ENCODE data around the gene KCNQ1. TPM values are rescaled to one million over a fixed set of nuclear protein-coding genes. Genes with fewer than 3 reads are reported as not detected.

Gene KCNQ1
- total RNA-seq, 1 donor from 2014 or later, result 52.9 TPM

GRCh38 chr11:2791139-2791520 lies 346.3 kb downstream of the KCNQ1 start:
- H3K27ac ChIP-seq, result no peak overlapping the region
- H3K27me3 ChIP-seq, result no peaks in the 10 kb centered on the region
- no peaks in the 10 kb centered on the region for H3K9me3 ChIP-seq
- H3K4me1 ChIP-seq, result peaks cover 12% of the 10 kb centered on the region
- intact Hi-C loops (cut with DNase I), result no loop called here
- ATAC-seq (peak; percentile 74), DNase-seq (peak; percentile 77)
- peak overlapping the region; percentile 58 for H3K4me3 ChIP-seq
- no peaks in the 10 kb centered on the region for H3K36me3 ChIP-seq
- TF ChIP-seq CTCF (IDR thresholded peaks at IDR 0.05), result no peak

DNA sequence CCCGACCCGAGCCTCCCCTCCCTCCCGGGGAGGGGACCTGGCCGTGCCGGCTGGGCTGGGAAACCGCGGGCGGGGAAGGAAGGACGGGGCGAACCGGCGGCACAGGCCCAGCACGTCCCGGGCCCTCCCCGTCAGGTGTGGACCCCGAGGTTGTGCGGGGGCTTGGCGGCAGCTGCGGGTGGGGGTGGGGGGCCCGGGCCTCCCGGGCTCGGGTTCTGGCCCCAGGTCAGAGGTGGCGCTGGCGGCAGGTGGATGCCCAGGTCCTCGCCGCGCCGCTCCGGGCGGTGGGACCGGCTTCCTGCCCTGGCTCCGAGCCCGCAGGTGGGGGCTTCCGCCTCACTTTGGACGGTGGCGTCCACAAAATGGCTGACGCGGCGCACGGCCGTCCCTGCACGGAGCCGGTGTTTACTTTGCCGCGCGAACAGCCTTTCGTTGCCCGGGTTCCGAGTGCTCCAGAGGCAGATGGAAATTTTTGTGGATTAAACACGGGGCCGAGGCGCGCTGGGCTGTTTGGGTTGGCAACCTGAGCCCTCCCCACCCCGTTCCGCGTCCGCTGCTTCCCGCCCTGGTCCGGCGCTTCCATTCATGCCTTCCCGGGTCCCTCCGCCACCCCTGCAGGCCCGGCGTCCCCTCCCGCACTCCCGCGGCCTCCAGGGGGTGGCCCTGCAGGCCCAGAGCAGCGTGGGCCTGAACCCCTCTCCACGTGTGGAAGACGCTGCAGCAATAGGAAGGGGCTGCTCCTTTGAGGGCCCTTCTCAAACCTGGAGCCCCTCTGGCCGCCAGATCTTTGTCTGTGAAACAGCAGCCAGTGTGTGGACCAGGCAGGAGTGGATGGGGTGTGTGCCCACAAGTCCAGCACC lies 346.9 kb downstream of the KCNQ1 start:
- Histone ChIP-seq H3K27ac (peak overlapping the region; percentile 30), H3K27me3 (no peaks in the 10 kb centered on the region), H3K4me3 (peak overlapping the region; percentile 58), H3K9me3 (no peaks in the 10 kb centered on the region), H3K4me1 (peaks cover 12% of the 10 kb centered on the region), H3K36me3 (no peaks in the 10 kb centered on the region)
- ATAC-seq, result peak; percentile 39
- peak; percentile 69 for DNase-seq
- TF ChIP-seq CTCF (IDR thresholded peaks at IDR 0.05), result no peak
- intact Hi-C loops (cut with DNase I), result no loop called here

DNA sequence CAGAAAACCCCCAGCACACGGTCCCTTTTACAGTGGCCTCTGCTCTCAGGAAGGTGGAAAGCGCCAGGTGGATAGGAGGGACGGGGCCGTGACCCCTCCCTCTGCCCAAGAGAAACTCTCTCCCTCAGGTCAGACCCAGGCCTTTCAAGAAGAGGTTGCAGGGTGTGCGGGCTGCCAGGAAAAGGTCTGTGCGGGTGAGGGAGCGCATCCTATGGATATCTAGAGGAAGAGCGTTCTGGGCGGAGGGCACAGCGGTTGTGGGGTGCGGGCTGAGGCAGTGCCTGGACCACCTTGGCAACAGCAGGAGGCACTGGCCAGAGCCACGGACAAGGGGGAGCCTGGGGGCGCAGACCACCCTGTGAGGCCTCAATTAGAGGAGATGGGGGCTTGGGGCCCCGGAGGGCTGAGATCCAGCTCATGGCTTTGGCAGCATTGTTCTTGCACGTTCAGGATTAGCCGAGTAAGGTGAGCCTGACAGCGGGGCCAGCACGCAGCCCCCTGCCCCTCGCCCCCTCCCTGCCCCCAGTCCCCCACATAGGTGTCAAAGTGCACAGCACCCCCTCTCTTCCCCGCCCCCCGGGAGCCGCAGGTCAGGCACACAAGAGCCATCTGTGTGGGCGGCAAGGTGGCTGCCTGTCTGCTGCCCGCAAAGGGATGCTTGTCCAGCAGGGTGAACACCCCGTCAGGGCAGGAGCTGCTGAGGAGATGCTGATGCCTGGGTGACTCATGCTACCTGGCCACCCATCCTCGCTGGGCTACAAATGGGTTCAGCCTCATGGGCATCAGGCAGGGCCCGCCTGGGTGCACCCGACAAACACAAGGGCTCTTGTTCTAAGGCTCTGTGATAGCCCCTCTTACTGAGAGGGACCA lies 347.8 kb downstream of the KCNQ1 start:
- peak; percentile 64 for DNase-seq
- no peak for TF ChIP-seq CTCF (IDR thresholded peaks at IDR 0.05)
- no peak for ATAC-seq

DNA sequence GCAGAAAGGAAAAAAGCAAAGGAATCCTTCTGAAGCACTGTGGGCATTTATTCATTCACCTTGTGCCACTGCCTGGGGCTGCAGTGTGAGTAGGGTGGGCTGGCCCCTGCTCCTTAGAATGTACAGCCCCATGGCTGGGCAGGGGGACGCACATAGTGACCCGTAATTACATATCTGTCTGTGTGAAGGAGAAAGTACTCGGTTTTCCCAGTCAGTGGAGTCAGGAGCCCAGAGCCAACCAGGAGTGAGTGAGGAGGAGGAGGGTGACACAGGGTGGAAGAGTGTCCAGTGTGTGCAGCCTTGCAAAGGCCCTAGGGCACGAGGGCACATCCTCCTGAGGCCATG lies 348.9 kb downstream of the KCNQ1 start:
- no peak for ATAC-seq
- Histone ChIP-seq H3K27me3 (no peaks in the 10 kb centered on the region), H3K4me3 (no peak overlapping the region), H3K27ac (no peak overlapping the region), H3K36me3 (no peaks in the 10 kb centered on the region), H3K9me3 (no peaks in the 10 kb centered on the region), H3K4me1 (peaks cover 12% of the 10 kb centered on the region)
- intact Hi-C loops (cut with DNase I), result no loop called here
- DNase-seq, result peak; percentile 38
- TF ChIP-seq CTCF (IDR thresholded peaks at IDR 0.05), result no peak

More for the DNA sequence above, 347.8 kb downstream of the KCNQ1 start:
- Histone ChIP-seq H3K27ac (no peak overlapping the region), H3K36me3 (no peaks in the 10 kb centered on the region), H3K27me3 (no peaks in the 10 kb centered on the region), H3K9me3 (no peaks in the 10 kb centered on the region), H3K4me1 (peaks cover 12% of the 10 kb centered on the region), H3K4me3 (no peak overlapping the region)
- intact Hi-C loops (cut with DNase I), result no loop called here

DNA sequence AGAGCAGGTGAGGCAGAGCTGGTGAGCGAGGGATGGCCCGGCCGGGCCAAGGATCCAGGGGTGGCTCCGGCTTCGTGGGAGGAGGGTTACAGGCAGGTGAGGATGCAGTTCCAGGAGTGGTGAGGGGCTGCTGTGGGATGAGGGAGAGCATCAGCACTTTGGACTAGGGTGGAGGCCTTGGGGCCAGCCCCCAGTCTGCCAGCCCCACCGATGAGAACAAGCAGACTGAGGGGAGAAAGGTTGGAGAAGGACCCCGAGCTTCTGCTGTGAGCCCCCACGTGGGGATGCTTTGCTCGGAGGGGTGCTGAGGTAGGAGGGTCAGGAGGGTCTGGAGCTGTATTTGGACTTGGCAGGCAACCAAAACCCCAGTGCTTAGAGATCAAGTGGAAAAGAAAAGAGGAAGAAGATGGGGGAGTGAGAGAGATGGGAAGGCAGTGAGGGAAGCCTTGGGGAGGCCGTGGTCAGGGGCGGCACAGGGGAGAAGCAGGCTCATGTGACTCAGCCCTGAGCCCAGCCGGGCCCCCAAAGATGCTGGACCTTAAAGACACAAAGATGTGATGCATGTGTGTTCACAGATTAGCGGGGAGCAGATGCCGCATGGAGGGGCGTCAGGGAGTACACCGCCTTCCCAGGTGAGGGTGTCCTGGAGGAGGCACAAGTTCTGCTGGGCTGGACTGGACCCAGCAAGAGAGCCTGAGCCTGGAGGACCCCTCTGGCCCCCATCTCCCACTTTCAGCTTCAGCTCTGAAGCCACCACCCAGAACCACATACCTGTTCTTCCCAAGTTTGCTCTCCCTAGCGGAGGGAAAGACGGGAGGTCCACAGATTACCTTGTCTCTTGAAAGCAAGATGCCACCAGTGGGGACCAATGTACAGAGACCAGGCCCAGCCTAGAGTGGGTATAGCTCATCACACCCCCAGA lies 349.5 kb downstream of the KCNQ1 start:
- Histone ChIP-seq H3K4me3 (no peak overlapping the region), H3K27ac (no peak overlapping the region), H3K36me3 (no peaks in the 10 kb centered on the region), H3K9me3 (no peaks in the 10 kb centered on the region), H3K27me3 (no peaks in the 10 kb centered on the region), H3K4me1 (peaks cover 12% of the 10 kb centered on the region)
- intact Hi-C loops (cut with DNase I), result no loop called here
- TF ChIP-seq CTCF (IDR thresholded peaks at IDR 0.05), result no peak
- DNase-seq (peak; percentile 59), ATAC-seq (no peak)

Measured in upper lobe of right lung (tissue), 1 donor.